SK-N-SH (cell line): ENCODE measurements around the gene ERCC5. TPM values are rescaled to one million over a fixed set of nuclear protein-coding genes. Genes with fewer than 3 reads are reported as not detected.

ENCODE experiments used
- CTCF ChIA-PET: fragments of 300-600, 350-600 bp; formaldehyde crosslinking; extraction: SDS; loops from one replicate; lab custom pipeline; 2021; lab: Yijun Ruan, JAX
- POLR2A ChIA-PET: fragments of 350-600 bp; sonication (Branson Sonifier 250); formaldehyde crosslinking; extraction: SDS; loops from one replicate; lab custom pipeline; 2020; ENCODE audit warnings: antibody characterized with exemption, inconsistent platforms; lab: Yijun Ruan, JAX
- DNase-seq: peaks from one replicate; pipeline ENCODE4 v3.0.0; 2012
- H2AFZ ChIP-seq: fragments of 200-600 bp; sonication (generic); 2 replicates; pipeline ENCODE4 v1.8.1; 2016; ENCODE audit warnings: antibody characterized with exemption, mild to moderate bottlenecking, low read depth
- H3F3A ChIP-seq: fragments of 200-600 bp; sonication (generic); replicated peaks from 2 replicates; pipeline ENCODE3; 2016; ENCODE audit warnings: antibody characterized with exemption, mild to moderate bottlenecking; ENCODE audit not compliant: insufficient read depth
- H3K27ac ChIP-seq, 2 experiments: fragments of 200-500 bp in 1 of 2; fragments of 200-600 bp in 1 of 2; sonication (Bioruptor generic) in 1 of 2; sonication (generic), shearing (Covaris generic) in 1 of 2; 2 replicates each; pipeline versions ENCODE4 v1.5.1 to v1.6.1; 2014 to 2016; ENCODE audit warnings: low read depth in 2 of 2, inconsistent platforms in 1 of 2, low read length in 1 of 2, mild to moderate bottlenecking in 1 of 2, mixed read lengths in 1 of 2
- H3K27me3 ChIP-seq: fragments of 200-600 bp; sonication (generic), shearing (Covaris generic); 2 replicates; pipeline ENCODE4 v1.6.1; 2016; ENCODE audit warnings: mixed run types; ENCODE audit not compliant: insufficient read depth
- H3K36me3 ChIP-seq, 2 experiments: fragments of 200-500 bp in 1 of 2; fragments of 200-600 bp in 1 of 2; sonication (Bioruptor generic) in 1 of 2; sonication (generic) in 1 of 2; replicated peaks in 1 of 2; 2 replicates each; pipeline versions ENCODE3 to v1.5.1; 2014 to 2016; ENCODE audit warnings: low read length in 1 of 2, mild to moderate bottlenecking in 1 of 2; ENCODE audit not compliant: insufficient read depth in 2 of 2, control insufficient read depth in 1 of 2
- H3K4me1 ChIP-seq, 2 experiments: fragments of 200-500 bp in 1 of 2; fragments of 200-600 bp in 1 of 2; sonication (Bioruptor generic) in 1 of 2; sonication (generic), shearing (Covaris generic) in 1 of 2; 2 replicates each; pipeline versions ENCODE4 v1.5.1 to v1.6.1; 2014 to 2016; ENCODE audit warnings: low read depth in 1 of 2, low read length in 1 of 2, mixed run types in 1 of 2; ENCODE audit not compliant: insufficient read depth in 2 of 2, control insufficient read depth in 1 of 2
- H3K4me2 ChIP-seq: fragments of 200-600 bp; sonication (generic), shearing (Covaris generic); 2 replicates; pipeline ENCODE4 v1.6.1; 2017; ENCODE audit warnings: mixed run types
- H3K4me3 ChIP-seq, 2 experiments: fragments of 200-500 bp in 1 of 2; fragments of 200-600 bp in 1 of 2; sonication (Bioruptor generic) in 1 of 2; sonication (generic), shearing (Covaris generic) in 1 of 2; 2 replicates each; pipeline versions ENCODE4 v1.5.1 to v1.8.1; 2014 to 2016; ENCODE audit warnings: low read depth in 2 of 2, inconsistent platforms in 1 of 2, low read length in 1 of 2, mild to moderate bottlenecking in 1 of 2, mixed read lengths in 1 of 2, moderate library complexity in 1 of 2
- H3K79me2 ChIP-seq: fragments of 200-600 bp; sonication (generic); 2 replicates; pipeline ENCODE4 v1.8.1; 2017; ENCODE audit warnings: mild to moderate bottlenecking; ENCODE audit not compliant: insufficient read depth
- H3K9ac ChIP-seq: fragments of 200-600 bp; sonication (generic); 2 replicates; pipeline ENCODE4 v1.6.1; 2017; ENCODE audit warnings: mixed run types
- H3K9me2 ChIP-seq: fragments of 200-600 bp; sonication (generic); 2 replicates; pipeline ENCODE4 v1.6.1; 2017; ENCODE audit warnings: mixed run types
- H3K9me3 ChIP-seq: fragments of 200-600 bp; sonication (generic); 2 replicates; pipeline ENCODE4 v1.6.1; 2017; ENCODE audit warnings: mixed run types, mild to moderate bottlenecking, moderate library complexity
- H4K20me1 ChIP-seq: fragments of 200-600 bp; sonication (generic); 2 replicates; pipeline ENCODE4 v1.6.1; 2017; ENCODE audit warnings: mild to moderate bottlenecking, mixed run types; ENCODE audit not compliant: insufficient read depth
- EZH2phosphoT487 ChIP-seq: fragments of 200-600 bp; sonication (generic); IDR thresholded peaks from 2 replicates; pipeline ENCODE4 v1.6.1; 2017; ENCODE audit warnings: low read depth, mixed run types, mild to moderate bottlenecking, antibody characterized with exemption, moderate library complexity, borderline replicate concordance
- FOSL2 ChIP-seq: IDR thresholded peaks from 2 replicates; pipeline ENCODE4 v1.4.0; 2012; ENCODE audit warnings: low read depth, mild to moderate bottlenecking, moderate library complexity, borderline replicate concordance
- GABPA ChIP-seq: IDR thresholded peaks from 2 replicates; pipeline ENCODE4 v1.4.0; 2012; ENCODE audit warnings: low read depth, mild to moderate bottlenecking
- GATA2 ChIP-seq: sonication (generic); formaldehyde crosslinking; IDR thresholded peaks from 2 replicates; pipeline ENCODE4 v1.5.0; 2020; ENCODE audit warnings: mild to moderate bottlenecking, missing genetic modification reagents
- MXI1 ChIP-seq: IDR thresholded peaks from 2 replicates; pipeline ENCODE4 v1.6.1; 2012; ENCODE audit warnings: mild to moderate bottlenecking, low read depth, low read length, improper control_type of control experiment
- NFIC ChIP-seq: IDR thresholded peaks from 2 replicates; pipeline ENCODE4 v1.4.0; 2012; ENCODE audit warnings: borderline replicate concordance
- NRF1 ChIP-seq: IDR thresholded peaks from 2 replicates; pipeline ENCODE4 v1.6.1; 2012; ENCODE audit warnings: low read depth, mild to moderate bottlenecking, low read length
- POLR2AphosphoS5 ChIP-seq: IDR thresholded peaks from 2 replicates; pipeline ENCODE4 v1.6.1; 2012; ENCODE audit warnings: low read depth, low read length
- RCOR1 ChIP-seq: fragments of 150-350 bp; IDR thresholded peaks from 2 replicates; pipeline ENCODE4 v1.6.1; 2017; ENCODE audit warnings: antibody characterized with exemption, low read length
- RFX5 ChIP-seq: IDR thresholded peaks from 2 replicates; pipeline ENCODE4 v1.6.1; 2012; ENCODE audit warnings: mild to moderate bottlenecking, improper control_type of control experiment, low read length
- SMC3 ChIP-seq: IDR thresholded peaks from 2 replicates; pipeline ENCODE4 v1.6.1; 2012; ENCODE audit warnings: low read depth, low read length, improper control_type of control experiment
- WGBS: methylation state at CpG from one replicate; pipeline ENCODE4 v1.1.6; 2017; ENCODE audit warnings: low lambda C conversion rate; 5-methylcytosine and 5-hydroxymethylcytosine counted together
- polyA plus RNA-seq, 3 experiments: library from polyadenylated mRNA; depleted of rRNA; stranded (reverse); fragments of >200 nt; gene quantifications; 2 replicates each; pipeline ENCODE4 v1.2.3, GENCODE V29; 2012
- TF ChIP-seq, protein P1 (sequence below): fragments of 150-350 bp; IDR thresholded peaks from 2 replicates; pipeline ENCODE4 v1.6.1; 2016; ENCODE audit warnings: mild to moderate bottlenecking, low read depth, low read length
- TF ChIP-seq, protein P2 (sequence below): IDR thresholded peaks from 2 replicates; pipeline ENCODE4; 2012

ERCC5 gene
- polyA plus RNA-seq, 1 of the 3 experiments (the other 2 are of a cell fraction): 14.1 TPM

DNA sequence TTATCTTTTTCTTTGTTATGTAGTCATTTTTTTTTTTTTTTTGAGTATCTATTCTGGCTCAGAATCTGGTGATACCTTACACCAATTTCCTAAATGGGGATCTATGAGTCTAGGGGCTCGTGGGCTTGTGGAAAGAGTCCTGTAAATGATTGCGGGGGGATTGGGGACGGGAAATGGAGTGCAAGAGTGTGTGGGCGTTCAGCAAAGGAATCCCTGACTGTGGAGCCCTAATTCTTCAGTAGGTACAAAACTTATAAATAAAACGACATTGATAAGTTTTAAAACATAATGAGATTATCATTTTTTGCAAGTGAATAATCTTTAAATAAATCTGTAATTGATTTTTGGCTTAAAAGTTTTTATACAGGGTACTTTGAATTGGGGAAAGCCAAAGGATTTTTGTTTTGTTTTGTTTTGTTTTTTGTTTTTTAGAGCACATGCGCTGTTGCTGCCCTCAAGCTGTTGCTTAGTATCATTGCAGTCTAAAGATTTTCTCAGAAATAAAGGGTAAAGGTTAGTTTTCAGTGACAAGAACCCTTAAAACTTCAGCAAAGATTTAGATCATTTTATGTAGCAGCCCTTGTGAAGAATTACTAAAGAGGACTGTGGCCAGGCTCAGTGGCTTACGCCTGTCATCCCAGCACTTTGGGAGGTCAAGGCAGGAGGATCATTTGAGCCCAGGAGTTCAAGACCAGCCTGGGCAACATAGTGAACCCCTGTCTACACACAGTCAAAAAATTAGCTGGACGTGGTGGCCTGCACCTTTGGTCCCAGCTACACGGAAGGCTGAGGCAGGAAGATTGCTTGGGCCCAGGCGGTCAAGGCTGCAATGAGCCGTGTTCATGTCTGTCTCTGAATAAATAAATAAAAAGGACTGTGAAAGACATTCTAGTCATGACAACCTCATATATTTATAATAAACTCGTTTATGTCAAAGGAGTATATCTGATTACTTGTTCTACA is 1.7 kb downstream of the ERCC5 start (continued):
- TF ChIP-seq EZH2phosphoT487 (no peak), RCOR1 (no peak), GABPA (no peak)
- TF ChIP-seq, protein P1, sequence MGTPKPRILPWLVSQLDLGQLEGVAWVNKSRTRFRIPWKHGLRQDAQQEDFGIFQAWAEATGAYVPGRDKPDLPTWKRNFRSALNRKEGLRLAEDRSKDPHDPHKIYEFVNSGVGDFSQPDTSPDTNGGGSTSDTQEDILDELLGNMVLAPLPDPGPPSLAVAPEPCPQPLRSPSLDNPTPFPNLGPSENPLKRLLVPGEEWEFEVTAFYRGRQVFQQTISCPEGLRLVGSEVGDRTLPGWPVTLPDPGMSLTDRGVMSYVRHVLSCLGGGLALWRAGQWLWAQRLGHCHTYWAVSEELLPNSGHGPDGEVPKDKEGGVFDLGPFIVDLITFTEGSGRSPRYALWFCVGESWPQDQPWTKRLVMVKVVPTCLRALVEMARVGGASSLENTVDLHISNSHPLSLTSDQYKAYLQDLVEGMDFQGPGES: no peak

DNA sequence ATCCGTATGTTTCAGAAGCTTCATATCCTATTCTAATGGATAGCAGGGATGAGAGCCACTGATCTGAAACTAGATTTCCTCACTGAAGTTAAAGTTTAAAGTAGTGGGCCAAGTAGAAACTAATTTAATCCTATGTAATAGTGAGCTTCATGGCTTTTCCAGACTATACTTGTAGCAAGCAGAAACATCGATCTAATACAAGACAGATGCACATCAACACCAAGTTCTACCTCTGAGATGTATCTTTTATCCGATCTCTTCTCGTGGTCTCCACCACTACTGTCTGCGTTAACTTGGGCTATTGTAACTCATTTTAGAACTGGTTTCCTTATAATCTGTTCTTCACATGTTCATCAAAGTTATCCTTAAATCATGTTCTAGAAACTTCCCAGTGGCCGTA is 3.1 kb downstream of the ERCC5 start:
- 97% methylated on average over 6 of the region's 6 CpGs for WGBS
- Histone ChIP-seq H3K4me1 (peaks cover 0 to 12% of the 10 kb centered on the region in 2 experiments; a peak in 3 of 4 replicates), H3F3A (peaks cover 9% of the 10 kb centered on the region), H3K4me2 (no peak overlapping the region), H3K27ac (no peak overlapping the region; a peak in 1 of 4 replicates), H3K79me2 (peaks cover 50% of the 10 kb centered on the region), H4K20me1 (peaks cover 11% of the 10 kb centered on the region; the same call in 1 of the 2 replicates), H3K27me3 (no peaks in the 10 kb centered on the region), H2AFZ (no peak overlapping the region), H3K4me3 (no peak overlapping the region), H3K9me2 (no peaks in the 10 kb centered on the region), H3K9ac (no peak overlapping the region), H3K9me3 (no peaks in the 10 kb centered on the region), H3K36me3 (peaks cover 23 to 28% of the 10 kb centered on the region in 2 experiments)
- ChIA-PET POLR2A (no interaction called here), CTCF (interaction anchor here (1.2 to 6.9 kb wide), 5 partner anchors 15 to 266 kb away, joined by 6 to 70 read pairs (median 9); no protein-coding TSS in a partner anchor)
- no peak for DNase-seq
- TF ChIP-seq, protein P2, sequence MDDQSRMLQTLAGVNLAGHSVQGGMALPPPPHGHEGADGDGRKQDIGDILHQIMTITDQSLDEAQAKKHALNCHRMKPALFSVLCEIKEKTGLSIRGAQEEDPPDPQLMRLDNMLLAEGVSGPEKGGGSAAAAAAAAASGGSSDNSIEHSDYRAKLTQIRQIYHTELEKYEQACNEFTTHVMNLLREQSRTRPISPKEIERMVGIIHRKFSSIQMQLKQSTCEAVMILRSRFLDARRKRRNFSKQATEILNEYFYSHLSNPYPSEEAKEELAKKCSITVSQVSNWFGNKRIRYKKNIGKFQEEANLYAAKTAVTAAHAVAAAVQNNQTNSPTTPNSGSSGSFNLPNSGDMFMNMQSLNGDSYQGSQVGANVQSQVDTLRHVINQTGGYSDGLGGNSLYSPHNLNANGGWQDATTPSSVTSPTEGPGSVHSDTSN: no peak
- TF ChIP-seq GATA2 (CRISPR knock-in tag) (no peak), FOSL2 (no peak), POLR2AphosphoS5 (no peak), MXI1 (no peak), RFX5 (no peak), GABPA (no peak), NFIC (no peak), NRF1 (no peak), SMC3 (no peak)
